Measurements from ENCODE around the gene CPNE1. TPM values are rescaled to one million over a fixed set of nuclear protein-coding genes. Genes with fewer than 3 reads are reported as not detected.

The CPNE1 gene
- total and polyA plus RNA-seq, 2 donors from 2014 or later, result 128 to 145 TPM

DNA sequence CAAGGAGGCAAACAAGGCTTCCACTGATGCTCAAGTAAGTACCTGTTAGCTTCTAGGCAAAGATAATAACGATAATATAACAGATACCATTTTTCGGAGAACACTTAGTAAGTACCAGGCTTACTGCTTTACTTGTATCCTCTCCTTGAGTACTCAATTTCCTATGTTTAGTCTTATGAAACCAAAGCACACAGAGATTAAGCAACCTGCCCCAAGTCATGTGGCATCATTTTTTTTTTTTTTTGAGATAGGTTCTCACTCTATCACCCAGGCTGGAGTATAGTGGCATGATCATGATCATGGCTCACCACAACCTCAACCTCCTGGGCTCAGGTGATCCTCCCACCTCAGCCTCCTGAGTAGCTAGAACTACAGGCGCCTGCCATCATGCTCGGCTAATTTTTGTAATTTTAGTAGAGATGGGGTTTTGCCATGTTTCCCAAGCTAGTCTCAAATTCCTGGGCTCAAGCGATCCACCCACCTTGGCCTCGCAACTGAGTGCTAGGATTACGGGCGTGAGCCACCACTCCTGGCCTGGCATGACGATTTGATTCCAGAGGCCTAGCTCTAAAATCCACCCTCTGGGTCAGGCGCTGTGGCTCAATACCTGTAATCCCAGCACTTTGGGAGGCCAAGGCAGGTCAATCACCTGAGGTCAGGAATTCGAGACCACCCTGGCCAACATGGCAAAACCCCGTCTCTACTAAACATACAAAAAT is 35.1 kb downstream of the CPNE1 start:
- no peak overlapping the region for H3K4me3 ChIP-seq (ENCODE audit: low read length in 3 of 3)
- peaks cover 8 to 51% (median 35%) of the 10 kb centered on the region in 3 donors for H3K36me3 ChIP-seq (ENCODE audit: control insufficient read depth in 2 of 3, insufficient read depth in 3 of 3, low read length in 3 of 3)
- TF ChIP-seq, protein P1, sequence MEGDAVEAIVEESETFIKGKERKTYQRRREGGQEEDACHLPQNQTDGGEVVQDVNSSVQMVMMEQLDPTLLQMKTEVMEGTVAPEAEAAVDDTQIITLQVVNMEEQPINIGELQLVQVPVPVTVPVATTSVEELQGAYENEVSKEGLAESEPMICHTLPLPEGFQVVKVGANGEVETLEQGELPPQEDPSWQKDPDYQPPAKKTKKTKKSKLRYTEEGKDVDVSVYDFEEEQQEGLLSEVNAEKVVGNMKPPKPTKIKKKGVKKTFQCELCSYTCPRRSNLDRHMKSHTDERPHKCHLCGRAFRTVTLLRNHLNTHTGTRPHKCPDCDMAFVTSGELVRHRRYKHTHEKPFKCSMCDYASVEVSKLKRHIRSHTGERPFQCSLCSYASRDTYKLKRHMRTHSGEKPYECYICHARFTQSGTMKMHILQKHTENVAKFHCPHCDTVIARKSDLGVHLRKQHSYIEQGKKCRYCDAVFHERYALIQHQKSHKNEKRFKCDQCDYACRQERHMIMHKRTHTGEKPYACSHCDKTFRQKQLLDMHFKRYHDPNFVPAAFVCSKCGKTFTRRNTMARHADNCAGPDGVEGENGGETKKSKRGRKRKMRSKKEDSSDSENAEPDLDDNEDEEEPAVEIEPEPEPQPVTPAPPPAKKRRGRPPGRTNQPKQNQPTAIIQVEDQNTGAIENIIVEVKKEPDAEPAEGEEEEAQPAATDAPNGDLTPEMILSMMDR (IDR thresholded peaks at IDR 0.05; ENCODE audit: borderline replicate concordance, extremely low read depth, insufficient read depth), result no peak
- H3K4me1 ChIP-seq (ENCODE audit: control insufficient read depth in 2 of 3, insufficient read depth in 2 of 3, low read depth in 1 of 3, low read length in 3 of 3), result no peaks in the 10 kb centered on the region
- no peaks in the 10 kb centered on the region for H3K27me3 ChIP-seq (ENCODE audit: control insufficient read depth, insufficient read depth, low read length)
- DNase-seq (no peak), FAIRE-seq (no peak)
- H3K27ac ChIP-seq (ENCODE audit: low read depth in 2 of 2, low read length in 2 of 2), result no peak overlapping the region
- intact Hi-C loops (cut with DNase I), result no loop called here
- no peaks in the 10 kb centered on the region for H3K9me3 ChIP-seq (ENCODE audit: control insufficient read depth in 2 of 3, insufficient read depth in 1 of 3, low read length in 3 of 3)
- H3K9ac ChIP-seq (ENCODE audit: low read length in 3 of 3), result no peak overlapping the region

DNA sequence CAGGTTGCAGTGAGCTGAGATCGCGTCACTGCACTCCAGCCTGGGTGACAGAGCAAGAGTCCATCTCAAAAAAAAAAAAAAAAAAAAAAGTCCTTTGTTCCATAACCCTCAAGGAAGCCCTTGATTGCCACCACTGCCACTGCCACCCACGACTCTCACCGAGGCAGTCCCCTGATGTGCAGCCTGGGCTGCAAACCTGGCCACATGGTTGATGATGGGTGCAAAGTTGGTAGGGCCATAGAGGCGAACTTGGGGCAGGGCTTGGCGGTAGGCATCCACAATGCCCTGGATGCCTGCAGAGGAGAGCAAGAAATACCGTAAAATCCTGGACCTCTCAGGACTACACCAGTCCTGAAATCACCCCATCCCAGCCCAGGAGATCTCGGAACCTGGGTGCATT is 37.6 kb downstream of the CPNE1 start:
- Histone ChIP-seq H3K9me3 (ENCODE audit: control insufficient read depth in 2 of 3, insufficient read depth in 1 of 3, low read length in 3 of 3) (no peaks in the 10 kb centered on the region), H3K27ac (ENCODE audit: low read depth in 2 of 2, low read length in 2 of 2) (no peak overlapping the region), H3K27me3 (ENCODE audit: control insufficient read depth, insufficient read depth, low read length) (no peaks in the 10 kb centered on the region), H3K4me1 (ENCODE audit: control insufficient read depth in 2 of 3, insufficient read depth in 2 of 3, low read depth in 1 of 3, low read length in 3 of 3) (no peaks in the 10 kb centered on the region), H3K36me3 (ENCODE audit: control insufficient read depth in 2 of 3, insufficient read depth in 3 of 3, low read length in 3 of 3) (peaks cover 8 to 51% (median 35%) of the 10 kb centered on the region in 3 donors), H3K9ac (ENCODE audit: low read length in 3 of 3) (no peak overlapping the region), H3K4me3 (ENCODE audit: low read length in 3 of 3) (no peak overlapping the region)
- DNase-seq, result no peak
- no peak for FAIRE-seq
- TF ChIP-seq, protein P1 (IDR thresholded peaks at IDR 0.05; ENCODE audit: borderline replicate concordance, extremely low read depth, insufficient read depth), result no peak
- intact Hi-C loops (cut with DNase I), result no loop called here

DNA sequence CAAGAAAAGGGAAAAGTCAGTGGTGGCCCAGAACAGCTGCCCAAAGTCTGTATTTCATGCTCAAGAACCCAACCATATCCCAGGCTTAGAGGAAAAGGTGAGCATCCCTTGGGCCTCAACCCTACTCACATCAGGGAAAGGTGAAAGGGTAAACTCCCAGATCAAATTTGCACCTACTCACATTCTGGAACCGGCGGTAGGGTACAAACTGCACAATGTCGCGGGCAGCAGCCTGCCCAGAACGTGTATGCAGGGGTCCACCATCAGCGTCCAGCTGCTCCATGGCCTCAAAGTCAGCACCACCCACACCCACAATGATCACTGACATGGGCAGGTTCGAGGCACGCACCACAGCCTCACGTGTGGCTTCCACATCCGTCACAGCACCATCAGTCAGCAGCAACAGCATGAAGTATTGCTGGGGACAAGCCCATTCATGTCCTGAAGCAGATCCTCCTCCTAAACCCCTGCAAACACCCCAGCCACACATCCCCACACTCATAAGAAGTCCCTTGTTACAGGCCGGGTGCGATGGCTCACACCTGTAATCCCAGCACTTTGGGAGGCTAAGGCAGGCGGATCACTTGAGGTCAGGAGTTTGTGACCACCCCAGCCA is 38.2 kb downstream of the CPNE1 start:
- no peak overlapping the region for H3K27ac ChIP-seq (ENCODE audit: low read depth in 2 of 2, low read length in 2 of 2)
- DNase-seq, result no peak
- H3K4me3 ChIP-seq (ENCODE audit: low read length in 3 of 3), result no peak overlapping the region
- no peaks in the 10 kb centered on the region for H3K9me3 ChIP-seq (ENCODE audit: control insufficient read depth in 2 of 3, insufficient read depth in 1 of 3, low read length in 3 of 3)
- H3K36me3 ChIP-seq (ENCODE audit: control insufficient read depth in 2 of 3, insufficient read depth in 3 of 3, low read length in 3 of 3), result peaks cover 8 to 49% (median 35%) of the 10 kb centered on the region in 3 donors
- TF ChIP-seq, protein P1 (IDR thresholded peaks at IDR 0.05; ENCODE audit: borderline replicate concordance, extremely low read depth, insufficient read depth), result no peak
- intact Hi-C loops (cut with DNase I), result no loop called here
- FAIRE-seq, result no peak
- H3K27me3 ChIP-seq (ENCODE audit: control insufficient read depth, insufficient read depth, low read length), result no peaks in the 10 kb centered on the region
- H3K9ac ChIP-seq (ENCODE audit: low read length in 3 of 3), result no peak overlapping the region
- no peaks in the 10 kb centered on the region for H3K4me1 ChIP-seq (ENCODE audit: control insufficient read depth in 2 of 3, insufficient read depth in 2 of 3, low read depth in 1 of 3, low read length in 3 of 3)

Measured in kidney (tissue), 14 donors.